Activated CD8-positive, alpha-beta T cell treated with anti-CD3 and anti-CD28 coated beads, Interleukin-2, amount 10 ng/mL, durations not matched to agents 7 days and 5 days (primary cell): ENCODE results near the gene OR5I1. TPM values are rescaled to one million over a fixed set of nuclear protein-coding genes. Genes with fewer than 3 reads are reported as not detected.
"Not testable (repeated sequence)": the region's sequence is repeated elsewhere in the genome, so short reads cannot be mapped to it uniquely, and the experiment has no call there.

Experiments used
- ATAC-seq: fragments of 150-1000 bp; cut with Tn5 transposase; one replicate; pipeline ENCODE4 v1.10.0; 2021; ENCODE audit warnings: moderate library complexity
- CTCF ChIA-PET: fragments of 350-600 bp; sonication (Branson Sonifier 250); formaldehyde crosslinking; loops from one replicate; lab custom pipeline; 2021; ENCODE audit warnings: antibody characterized with exemption; lab: Charles Lee
- POLR2A ChIA-PET: fragments of 350-600 bp; sonication (Branson Sonifier 250); formaldehyde crosslinking; loops from one replicate; lab custom pipeline; 2021; ENCODE audit warnings: antibody characterized with exemption; lab: Charles Lee
- DNase-seq: peaks from one replicate; pipeline ENCODE4 v3.0.0-alpha.2; 2020
- H3K27ac Mint-ChIP-seq: one replicate; pipeline ENCODE4 v1.8.0; 2021; ENCODE audit warnings: mild to moderate bottlenecking, mixed read lengths
- H3K27me3 Mint-ChIP-seq: one replicate; pipeline ENCODE4 v1.8.0; 2021; ENCODE audit warnings: low read depth, mixed read lengths
- H3K36me3 Mint-ChIP-seq: one replicate; pipeline ENCODE4 v1.8.0; 2021; ENCODE audit warnings: low read depth, mixed read lengths
- H3K4me1 Mint-ChIP-seq: one replicate; pipeline ENCODE4 v1.8.0; 2021; ENCODE audit warnings: low read depth, mixed read lengths
- H3K4me3 Mint-ChIP-seq: one replicate; pipeline ENCODE4 v1.8.0; 2021; ENCODE audit warnings: mild to moderate bottlenecking, mixed read lengths
- H3K9me3 Mint-ChIP-seq: one replicate; pipeline ENCODE4 v1.8.0; 2022; ENCODE audit warnings: mixed read lengths; ENCODE audit not compliant: insufficient read depth
- total RNA-seq, 2 experiments: library from RNA; stranded (reverse); gene quantifications; one replicate each; pipeline ENCODE4 v1.2.3, GENCODE V29; 2021

The OR5I1 gene
- total RNA-seq = not detected

GRCh38 chr11:55936300-55936699 lies at the start of gene OR5I1:
TSS of gene OR5I1 (minus strand) at chr11:55936400. CDS start at chr11:55936400, 0 bp downstream.
- Mint-ChIP-seq H3K36me3 (no peaks in the 10 kb centered on the region), H3K9me3 (peaks cover 6% of the 10 kb centered on the region), H3K4me1 (no peaks in the 10 kb centered on the region), H3K4me3 (no peak within 1 kb of the TSS), H3K27ac (no peak within 1 kb of the TSS), H3K27me3 (no peaks in the 10 kb centered on the region)
- DNase-seq (no peak), ATAC-seq (no peak)
- POLR2A ChIA-PET = no interaction called here
- CTCF ChIA-PET = no interaction called here

GRCh38 chr11:55970935-55971334 lies 34.7 kb upstream of the OR5I1 start:
- H3K9me3 Mint-ChIP-seq = peaks cover 11% of the 10 kb centered on the region
- ChIA-PET CTCF (no interaction called here), POLR2A (no interaction called here)
- H3K27me3 Mint-ChIP-seq = no peaks in the 10 kb centered on the region
- ATAC-seq = no peak
- H3K27ac Mint-ChIP-seq = no peak overlapping the region
- no peaks in the 10 kb centered on the region for H3K36me3 Mint-ChIP-seq
- no peak for DNase-seq
- H3K4me3 Mint-ChIP-seq = no peak overlapping the region
- no peaks in the 10 kb centered on the region for H3K4me1 Mint-ChIP-seq

GRCh38 chr11:55969845-55970244 lies 33.6 kb upstream of the OR5I1 start, which contains the start of gene OR10AG1:
TSS of gene OR10AG1 (minus strand) at chr11:55969945. CDS start at chr11:55969907, 38 bp downstream.
- Mint-ChIP-seq H3K4me3 (no peak within 1 kb of the TSS), H3K27ac (no peak within 1 kb of the TSS), H3K4me1 (no peaks in the 10 kb centered on the region), H3K36me3 (no peaks in the 10 kb centered on the region), H3K9me3 (peaks cover 11% of the 10 kb centered on the region), H3K27me3 (no peaks in the 10 kb centered on the region)
- DNase-seq (no peak), ATAC-seq (no peak)
- ChIA-PET CTCF (no interaction called here), POLR2A (no interaction called here)

GRCh38 chr11:55967914-55968313 lies 31.7 kb upstream of the OR5I1 start:
- Mint-ChIP-seq H3K27me3 (no peaks in the 10 kb centered on the region), H3K4me1 (no peaks in the 10 kb centered on the region), H3K36me3 (no peaks in the 10 kb centered on the region), H3K4me3 (no peak overlapping the region), H3K27ac (no peak overlapping the region), H3K9me3 (peaks cover 22% of the 10 kb centered on the region)
- POLR2A ChIA-PET = no interaction called here
- CTCF ChIA-PET = no interaction called here
- DNase-seq = no peak
- ATAC-seq = no peak

GRCh38 chr11:55966391-55966790 lies 30.2 kb upstream of the OR5I1 start:
- no peaks in the 10 kb centered on the region for H3K4me1 Mint-ChIP-seq
- ATAC-seq (no peak), DNase-seq (no peak)
- POLR2A ChIA-PET = no interaction called here
- H3K27ac Mint-ChIP-seq = no peak overlapping the region
- peaks cover 26% of the 10 kb centered on the region for H3K9me3 Mint-ChIP-seq
- CTCF ChIA-PET = no interaction called here
- no peaks in the 10 kb centered on the region for H3K36me3 Mint-ChIP-seq
- no peaks in the 10 kb centered on the region for H3K27me3 Mint-ChIP-seq
- no peak overlapping the region for H3K4me3 Mint-ChIP-seq

- Mint-ChIP-seq H3K27me3 (no peaks in the 10 kb centered on the region), H3K4me1 (no peaks in the 10 kb centered on the region), H3K36me3 (no peaks in the 10 kb centered on the region), H3K4me3 (no peak overlapping the region), H3K27ac (no peak overlapping the region), H3K9me3 (peaks cover 10% of the 10 kb centered on the region)
- DNase-seq (no peak), ATAC-seq (no peak)
- ChIA-PET POLR2A (no interaction called here), CTCF (no interaction called here)
These were observed 20.3 kb upstream of the OR5I1 start for GRCh38 chr11:55956521-55956920.

- CTCF ChIA-PET = no interaction called here
- no peak overlapping the region for H3K4me3 Mint-ChIP-seq
- POLR2A ChIA-PET = no interaction called here
- ATAC-seq = no peak
- DNase-seq = no peak
- no peaks in the 10 kb centered on the region for H3K4me1 Mint-ChIP-seq
- H3K27ac Mint-ChIP-seq = no peak overlapping the region
- H3K27me3 Mint-ChIP-seq = no peaks in the 10 kb centered on the region
- peaks cover 9% of the 10 kb centered on the region for H3K9me3 Mint-ChIP-seq
- no peaks in the 10 kb centered on the region for H3K36me3 Mint-ChIP-seq
These were observed 13.1 kb upstream of the OR5I1 start for GRCh38 chr11:55949330-55949729.

GRCh38 chr11:55942785-55943392 lies 6.7 kb upstream of the OR5I1 start:
- no peak overlapping the region for H3K27ac Mint-ChIP-seq
- ATAC-seq = no peak

GRCh38 chr11:55920537-55920936 lies 15.7 kb downstream of the OR5I1 start:
- Mint-ChIP-seq H3K27me3 (no peaks in the 10 kb centered on the region), H3K36me3 (no peaks in the 10 kb centered on the region), H3K4me3 (no peak overlapping the region), H3K4me1 (no peaks in the 10 kb centered on the region), H3K27ac (no peak overlapping the region), H3K9me3 (peaks cover 6% of the 10 kb centered on the region)
- POLR2A ChIA-PET = no interaction called here
- CTCF ChIA-PET = no interaction called here
- ATAC-seq (no peak), DNase-seq (no peak)

More at GRCh38 chr11:55942785-55943392, 6.7 kb upstream of the OR5I1 start:
- Mint-ChIP-seq H3K4me3 (no peak overlapping the region), H3K36me3 (no peaks in the 10 kb centered on the region), H3K27me3 (no peaks in the 10 kb centered on the region), H3K9me3 (no peaks in the 10 kb centered on the region), H3K4me1 (no peaks in the 10 kb centered on the region)
- CTCF ChIA-PET = no interaction called here
- DNase-seq = no peak
- POLR2A ChIA-PET = no interaction called here

GRCh38 chr11:55914482-55914881 lies 21.7 kb downstream of the OR5I1 start, which contains the start of gene OR5W2:
TSS of gene OR5W2 (minus strand) at chr11:55914582. CDS start at chr11:55914582, 0 bp downstream.
- Mint-ChIP-seq H3K36me3 (no peaks in the 10 kb centered on the region), H3K27ac (no peak within 1 kb of the TSS), H3K9me3 (peaks cover 29% of the 10 kb centered on the region), H3K27me3 (no peaks in the 10 kb centered on the region), H3K4me1 (no peaks in the 10 kb centered on the region), H3K4me3 (no peak within 1 kb of the TSS)
- ChIA-PET POLR2A (no interaction called here), CTCF (no interaction called here)
- no peak for DNase-seq
- ATAC-seq = no peak

GRCh38 chr11:55902308-55902707 lies 33.9 kb downstream of the OR5I1 start:
- no peak overlapping the region for H3K4me3 Mint-ChIP-seq
- no peaks in the 10 kb centered on the region for H3K36me3 Mint-ChIP-seq
- H3K4me1 Mint-ChIP-seq = no peaks in the 10 kb centered on the region
- H3K27me3 Mint-ChIP-seq = no peaks in the 10 kb centered on the region
- DNase-seq (no peak), ATAC-seq (no peak)
- H3K27ac Mint-ChIP-seq = no peak overlapping the region
- H3K9me3 Mint-ChIP-seq = peaks cover 5% of the 10 kb centered on the region
- POLR2A ChIA-PET = no interaction called here
- CTCF ChIA-PET = no interaction called here

GRCh38 chr11:55895216-55895615 lies 41.0 kb downstream of the OR5I1 start:
- Mint-ChIP-seq H3K36me3 (no peaks in the 10 kb centered on the region), H3K27ac (no peak overlapping the region), H3K9me3 (peaks cover 15% of the 10 kb centered on the region), H3K4me1 (no peaks in the 10 kb centered on the region), H3K27me3 (no peaks in the 10 kb centered on the region), H3K4me3 (no peak overlapping the region)
- POLR2A ChIA-PET = no interaction called here
- CTCF ChIA-PET = no interaction called here
- no peak for DNase-seq
- no peak for ATAC-seq

- H3K4me1 Mint-ChIP-seq, ATAC-seq, CTCF ChIA-PET, H3K4me3 Mint-ChIP-seq, DNase-seq, H3K9me3 Mint-ChIP-seq, POLR2A ChIA-PET, H3K27ac Mint-ChIP-seq, H3K36me3 Mint-ChIP-seq, H3K27me3 Mint-ChIP-seq: not testable (repeated sequence)
These were observed 50.7 kb downstream of the OR5I1 start for GRCh38 chr11:55885481-55885880.
